Spleen (tissue), 7 donors: Measurements from ENCODE around the gene SLC12A9.

Source experiments
- POLR2A ChIP-seq, 3 donors: fragments of 450-650 bp; IDR thresholded peaks; one replicate each; pipeline ENCODE4 v1.5.1; 2017; ENCODE audit warnings: antibody characterized with exemption in 3 of 3, mild to moderate bottlenecking in 1 of 3
- POLR2AphosphoS5 ChIP-seq, 3 donors: sonication (generic); formaldehyde crosslinking; IDR thresholded peaks; one replicate each; pipeline ENCODE4 v1.5.1; 2017; ENCODE audit warnings: antibody characterized with exemption in 3 of 3
- TF ChIP-seq, protein P1 (sequence below), 11 experiments: fragments of 200-600 bp in 7 of 11; fragments of 450-650 bp in 4 of 11; sonication (generic) in 4 of 11; IDR thresholded peaks in 8 of 11; conservative IDR thresholded peaks in 3 of 11; 1 replicate in 7 of 11; 2 replicates in 4 of 11; pipeline versions ENCODE4 v1.4.0 to v1.8.0; 2016 to 2021; ENCODE audit warnings: antibody characterized with exemption in 11 of 11, inconsistent platforms in 4 of 11, mild to moderate bottlenecking in 1 of 11
- donor health status: DM: no; HTN: no; CAD: no; lungs with moderate emphysema.
- donor health status: DM: no; HTN: no; CAD: no.
- donor health status: DM: no; HTN: no; CAD: no.

DNA sequence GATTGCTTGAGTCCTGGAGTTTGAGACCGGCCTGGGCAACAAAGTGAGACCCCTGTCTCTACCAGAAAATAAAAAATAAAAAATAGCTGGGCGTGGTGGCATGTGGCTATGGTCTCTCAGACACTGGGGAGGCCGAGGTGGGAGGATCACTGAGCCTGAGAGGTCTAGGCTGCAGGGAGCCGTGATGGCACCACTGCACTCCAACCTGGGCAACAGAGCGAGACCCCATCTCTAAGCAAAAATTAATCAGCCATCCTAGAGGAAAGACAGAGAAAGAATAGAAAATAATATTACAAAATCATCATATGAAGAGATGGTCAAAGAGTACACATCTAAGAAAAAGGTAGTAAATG is 20.3 kb upstream of the SLC12A9 start:
- TF ChIP-seq, protein P1, sequence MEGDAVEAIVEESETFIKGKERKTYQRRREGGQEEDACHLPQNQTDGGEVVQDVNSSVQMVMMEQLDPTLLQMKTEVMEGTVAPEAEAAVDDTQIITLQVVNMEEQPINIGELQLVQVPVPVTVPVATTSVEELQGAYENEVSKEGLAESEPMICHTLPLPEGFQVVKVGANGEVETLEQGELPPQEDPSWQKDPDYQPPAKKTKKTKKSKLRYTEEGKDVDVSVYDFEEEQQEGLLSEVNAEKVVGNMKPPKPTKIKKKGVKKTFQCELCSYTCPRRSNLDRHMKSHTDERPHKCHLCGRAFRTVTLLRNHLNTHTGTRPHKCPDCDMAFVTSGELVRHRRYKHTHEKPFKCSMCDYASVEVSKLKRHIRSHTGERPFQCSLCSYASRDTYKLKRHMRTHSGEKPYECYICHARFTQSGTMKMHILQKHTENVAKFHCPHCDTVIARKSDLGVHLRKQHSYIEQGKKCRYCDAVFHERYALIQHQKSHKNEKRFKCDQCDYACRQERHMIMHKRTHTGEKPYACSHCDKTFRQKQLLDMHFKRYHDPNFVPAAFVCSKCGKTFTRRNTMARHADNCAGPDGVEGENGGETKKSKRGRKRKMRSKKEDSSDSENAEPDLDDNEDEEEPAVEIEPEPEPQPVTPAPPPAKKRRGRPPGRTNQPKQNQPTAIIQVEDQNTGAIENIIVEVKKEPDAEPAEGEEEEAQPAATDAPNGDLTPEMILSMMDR (IDR thresholded peaks at IDR 0.05 in 8 of 11, conservative IDR thresholded peaks at IDR 0.05 in 3 of 11): no peak
- TF ChIP-seq POLR2AphosphoS5 (IDR thresholded peaks at IDR 0.05) (no peak), POLR2A (IDR thresholded peaks at IDR 0.05) (no peak)
